SK-N-SH (cell line): ENCODE data around the gene UBE2E2. TPM values are rescaled to one million over a fixed set of nuclear protein-coding genes. Genes with fewer than 3 reads are reported as not detected.

Experiments used
- CTCF ChIA-PET: fragments of 300-600, 350-600 bp; formaldehyde crosslinking; extraction: SDS; loops from one replicate; lab custom pipeline; 2021; lab: Yijun Ruan, JAX
- POLR2A ChIA-PET: fragments of 350-600 bp; sonication (Branson Sonifier 250); formaldehyde crosslinking; extraction: SDS; loops from one replicate; lab custom pipeline; 2020; ENCODE audit warnings: antibody characterized with exemption, inconsistent platforms; lab: Yijun Ruan, JAX
- DNase-seq: peaks from one replicate; pipeline ENCODE4 v3.0.0; 2012
- H2AFZ ChIP-seq: fragments of 200-600 bp; sonication (generic); 2 replicates; pipeline ENCODE4 v1.8.1; 2016; ENCODE audit warnings: antibody characterized with exemption, mild to moderate bottlenecking, low read depth
- H3F3A ChIP-seq: fragments of 200-600 bp; sonication (generic); replicated peaks from 2 replicates; pipeline ENCODE3; 2016; ENCODE audit warnings: antibody characterized with exemption, mild to moderate bottlenecking; ENCODE audit not compliant: insufficient read depth
- H3K27ac ChIP-seq, 2 experiments: fragments of 200-500 bp in 1 of 2; fragments of 200-600 bp in 1 of 2; sonication (Bioruptor generic) in 1 of 2; sonication (generic), shearing (Covaris generic) in 1 of 2; 2 replicates each; pipeline versions ENCODE4 v1.5.1 to v1.6.1; 2014 to 2016; ENCODE audit warnings: low read depth in 2 of 2, inconsistent platforms in 1 of 2, low read length in 1 of 2, mild to moderate bottlenecking in 1 of 2, mixed read lengths in 1 of 2
- H3K27me3 ChIP-seq: fragments of 200-600 bp; sonication (generic), shearing (Covaris generic); 2 replicates; pipeline ENCODE4 v1.6.1; 2016; ENCODE audit warnings: mixed run types; ENCODE audit not compliant: insufficient read depth
- H3K36me3 ChIP-seq, 2 experiments: fragments of 200-500 bp in 1 of 2; fragments of 200-600 bp in 1 of 2; sonication (Bioruptor generic) in 1 of 2; sonication (generic) in 1 of 2; replicated peaks in 1 of 2; 2 replicates each; pipeline versions ENCODE3 to v1.5.1; 2014 to 2016; ENCODE audit warnings: low read length in 1 of 2, mild to moderate bottlenecking in 1 of 2; ENCODE audit not compliant: insufficient read depth in 2 of 2, control insufficient read depth in 1 of 2
- H3K4me1 ChIP-seq, 2 experiments: fragments of 200-500 bp in 1 of 2; fragments of 200-600 bp in 1 of 2; sonication (Bioruptor generic) in 1 of 2; sonication (generic), shearing (Covaris generic) in 1 of 2; 2 replicates each; pipeline versions ENCODE4 v1.5.1 to v1.6.1; 2014 to 2016; ENCODE audit warnings: low read depth in 1 of 2, low read length in 1 of 2, mixed run types in 1 of 2; ENCODE audit not compliant: insufficient read depth in 2 of 2, control insufficient read depth in 1 of 2
- H3K4me2 ChIP-seq: fragments of 200-600 bp; sonication (generic), shearing (Covaris generic); 2 replicates; pipeline ENCODE4 v1.6.1; 2017; ENCODE audit warnings: mixed run types
- H3K4me3 ChIP-seq, 2 experiments: fragments of 200-500 bp in 1 of 2; fragments of 200-600 bp in 1 of 2; sonication (Bioruptor generic) in 1 of 2; sonication (generic), shearing (Covaris generic) in 1 of 2; 2 replicates each; pipeline versions ENCODE4 v1.5.1 to v1.8.1; 2014 to 2016; ENCODE audit warnings: low read depth in 2 of 2, inconsistent platforms in 1 of 2, low read length in 1 of 2, mild to moderate bottlenecking in 1 of 2, mixed read lengths in 1 of 2, moderate library complexity in 1 of 2
- H3K79me2 ChIP-seq: fragments of 200-600 bp; sonication (generic); 2 replicates; pipeline ENCODE4 v1.8.1; 2017; ENCODE audit warnings: mild to moderate bottlenecking; ENCODE audit not compliant: insufficient read depth
- H3K9ac ChIP-seq: fragments of 200-600 bp; sonication (generic); 2 replicates; pipeline ENCODE4 v1.6.1; 2017; ENCODE audit warnings: mixed run types
- H3K9me2 ChIP-seq: fragments of 200-600 bp; sonication (generic); 2 replicates; pipeline ENCODE4 v1.6.1; 2017; ENCODE audit warnings: mixed run types
- H3K9me3 ChIP-seq: fragments of 200-600 bp; sonication (generic); 2 replicates; pipeline ENCODE4 v1.6.1; 2017; ENCODE audit warnings: mixed run types, mild to moderate bottlenecking, moderate library complexity
- H4K20me1 ChIP-seq: fragments of 200-600 bp; sonication (generic); 2 replicates; pipeline ENCODE4 v1.6.1; 2017; ENCODE audit warnings: mild to moderate bottlenecking, mixed run types; ENCODE audit not compliant: insufficient read depth
- CTCF ChIP-seq: fragments of 200-600 bp; sonication (generic); IDR thresholded peaks from 2 replicates; pipeline ENCODE4 v1.6.1; 2017; ENCODE audit warnings: antibody characterized with exemption, mild to moderate bottlenecking, moderate library complexity
- ELF1 ChIP-seq: IDR thresholded peaks from 2 replicates; pipeline ENCODE4 v1.4.0; 2012
- EZH2phosphoT487 ChIP-seq: fragments of 200-600 bp; sonication (generic); IDR thresholded peaks from 2 replicates; pipeline ENCODE4 v1.6.1; 2017; ENCODE audit warnings: low read depth, mixed run types, mild to moderate bottlenecking, antibody characterized with exemption, moderate library complexity, borderline replicate concordance
- FOXM1 ChIP-seq: IDR thresholded peaks from 2 replicates; pipeline ENCODE4 v1.4.0; 2012; ENCODE audit warnings: low read depth, mild to moderate bottlenecking
- GATA2 ChIP-seq: sonication (generic); formaldehyde crosslinking; IDR thresholded peaks from 2 replicates; pipeline ENCODE4 v1.5.0; 2020; ENCODE audit warnings: mild to moderate bottlenecking, missing genetic modification reagents
- IRF3 ChIP-seq: fragments of 150-350 bp; IDR thresholded peaks from 2 replicates; pipeline ENCODE4 v1.6.1; 2016; ENCODE audit warnings: mild to moderate bottlenecking, low read depth, low read length
- MEF2A ChIP-seq: IDR thresholded peaks from 2 replicates; pipeline ENCODE4 v1.4.0; 2012; ENCODE audit warnings: low read depth, borderline replicate concordance
- NRF1 ChIP-seq: IDR thresholded peaks from 2 replicates; pipeline ENCODE4 v1.6.1; 2012; ENCODE audit warnings: low read depth, mild to moderate bottlenecking, low read length
- PBX3 ChIP-seq: IDR thresholded peaks from 2 replicates; pipeline ENCODE4; 2012
- POLR2AphosphoS5 ChIP-seq: IDR thresholded peaks from 2 replicates; pipeline ENCODE4 v1.6.1; 2012; ENCODE audit warnings: low read depth, low read length
- RCOR1 ChIP-seq: fragments of 150-350 bp; IDR thresholded peaks from 2 replicates; pipeline ENCODE4 v1.6.1; 2017; ENCODE audit warnings: antibody characterized with exemption, low read length
- REST ChIP-seq: IDR thresholded peaks from 2 replicates; pipeline ENCODE4 v1.6.1; 2012; ENCODE audit warnings: mild to moderate bottlenecking, low read depth, low read length, moderate library complexity
- RXRA ChIP-seq: IDR thresholded peaks from 2 replicates; pipeline ENCODE4 v1.4.0; 2012; ENCODE audit warnings: low read depth, mild to moderate bottlenecking, borderline replicate concordance
- TCF12 ChIP-seq: IDR thresholded peaks from 2 replicates; pipeline ENCODE4 v1.4.0; 2012
- TEAD4 ChIP-seq: IDR thresholded peaks from 2 replicates; pipeline ENCODE4 v1.4.0; 2012; ENCODE audit warnings: mild to moderate bottlenecking, borderline replicate concordance; ENCODE audit not compliant: insufficient read depth
- USF2 ChIP-seq: fragments of 150-350 bp; IDR thresholded peaks from 2 replicates; pipeline ENCODE4 v1.6.1; 2017; ENCODE audit warnings: antibody characterized with exemption, low read length, low read depth, borderline replicate concordance
- WGBS: methylation state at CpG from one replicate; pipeline ENCODE4 v1.1.6; 2017; ENCODE audit warnings: low lambda C conversion rate; 5-methylcytosine and 5-hydroxymethylcytosine counted together
- polyA plus RNA-seq, 3 experiments: library from polyadenylated mRNA; depleted of rRNA; stranded (reverse); fragments of >200 nt; gene quantifications; 2 replicates each; pipeline ENCODE4 v1.2.3, GENCODE V29; 2012
- TF ChIP-seq, protein P1 (sequence below): IDR thresholded peaks from 2 replicates; pipeline ENCODE4 v1.4.0; 2012; ENCODE audit warnings: low read depth

UBE2E2 gene
- polyA plus RNA-seq, 1 of the 3 experiments (the other 2 are of a cell fraction), result 46.4 TPM

DNA sequence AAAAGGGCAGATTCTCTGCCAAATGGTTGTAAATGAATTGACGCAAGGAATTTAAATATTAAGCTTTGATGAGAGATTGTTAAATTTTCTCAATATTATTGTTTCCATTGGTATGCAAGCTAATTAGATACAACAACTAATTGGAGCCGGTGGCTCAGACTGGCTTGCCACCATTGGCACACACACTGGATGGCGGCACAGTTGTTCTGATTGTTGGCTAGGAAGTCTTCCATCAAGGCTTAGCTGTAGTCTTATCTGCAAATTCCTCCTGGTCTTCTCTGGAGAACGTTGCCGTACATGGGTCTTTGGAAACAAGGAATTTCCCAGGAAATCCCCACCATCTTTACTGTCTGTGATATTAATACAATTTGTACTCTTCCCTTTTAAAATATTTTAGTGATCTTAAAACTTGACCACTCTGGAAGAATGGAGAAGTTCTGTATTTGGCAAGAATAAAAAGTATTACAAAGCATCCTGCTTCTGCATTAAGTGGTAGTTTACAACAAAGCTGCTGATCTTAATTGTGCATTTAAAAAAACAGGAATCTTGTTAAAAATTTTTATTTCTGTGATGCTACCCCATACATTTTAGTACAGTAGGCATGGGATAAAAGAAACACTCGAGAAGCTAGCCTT lies 126.5 kb downstream of the UBE2E2 start:
- no peak for TF ChIP-seq RCOR1
- TF ChIP-seq POLR2AphosphoS5, result no peak
- no peak for TF ChIP-seq GATA2 (CRISPR knock-in tag)
- POLR2A ChIA-PET, result no interaction called here
- Histone ChIP-seq H3K27ac (no peak overlapping the region), H3F3A (peaks cover under 1% of the 10 kb centered on the region), H3K4me1 (peaks cover 0 to 13% of the 10 kb centered on the region in 2 experiments; a peak in 1 of 4 replicates), H3K36me3 (no peaks in the 10 kb centered on the region), H3K9ac (no peak overlapping the region), H3K4me3 (no peak overlapping the region), H3K27me3 (no peaks in the 10 kb centered on the region), H3K4me2 (no peak overlapping the region), H3K79me2 (peaks cover 49% of the 10 kb centered on the region), H3K9me3 (no peaks in the 10 kb centered on the region; the same call in 1 of the 2 replicates), H2AFZ (no peak overlapping the region), H4K20me1 (peaks cover 15% of the 10 kb centered on the region; the same call in 1 of the 2 replicates), H3K9me2 (no peaks in the 10 kb centered on the region)
- CTCF ChIA-PET, result no interaction called here
- no peak for DNase-seq
- WGBS, result 86% methylated on average over 6 of the region's 6 CpGs

- DNase-seq, result no peak
- H3K4me3 ChIP-seq, result no peak overlapping the region
- H3K9me2 ChIP-seq, result no peaks in the 10 kb centered on the region
- 90% methylated on average over 1 of the region's 1 CpG for WGBS
- peaks cover 0 to 6% of the 10 kb centered on the region in 2 experiments; a peak in 1 of 4 replicates for H3K4me1 ChIP-seq
- H4K20me1 ChIP-seq, result peaks cover 11% of the 10 kb centered on the region; the same call in 1 of the 2 replicates
- H3K4me2 ChIP-seq, result no peak overlapping the region
- peaks cover 48% of the 10 kb centered on the region for H3K79me2 ChIP-seq
- no peaks in the 10 kb centered on the region for H3F3A ChIP-seq
- POLR2A ChIA-PET, result no interaction called here
- H3K27ac ChIP-seq, result no peak overlapping the region
- H2AFZ ChIP-seq, result no peak overlapping the region
- H3K9me3 ChIP-seq, result no peaks in the 10 kb centered on the region; the same call in 1 of the 2 replicates
- H3K36me3 ChIP-seq, result no peaks in the 10 kb centered on the region
- TF ChIP-seq REST, result no peak
- no peak for TF ChIP-seq CTCF
- no peak for TF ChIP-seq GATA2 (CRISPR knock-in tag)
- no peak for TF ChIP-seq PBX3
- no peak for TF ChIP-seq ELF1
- TF ChIP-seq, protein P1, sequence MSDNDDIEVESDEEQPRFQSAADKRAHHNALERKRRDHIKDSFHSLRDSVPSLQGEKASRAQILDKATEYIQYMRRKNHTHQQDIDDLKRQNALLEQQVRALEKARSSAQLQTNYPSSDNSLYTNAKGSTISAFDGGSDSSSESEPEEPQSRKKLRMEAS, result no peak
- no peak for TF ChIP-seq RXRA
- no peak for TF ChIP-seq MEF2A
- no peak for TF ChIP-seq TEAD4
- no peak for TF ChIP-seq EZH2phosphoT487
- TF ChIP-seq USF2, result no peak
- TF ChIP-seq IRF3, result no peak
- no peak for TF ChIP-seq TCF12
- no peak for TF ChIP-seq NRF1
- TF ChIP-seq FOXM1, result no peak
- CTCF ChIA-PET, result interaction anchor here (0.8 kb wide), 1 partner anchor 39 kb away, joined by 3 read pairs; no protein-coding TSS in a partner anchor
- no peak overlapping the region for H3K9ac ChIP-seq
- H3K27me3 ChIP-seq, result no peaks in the 10 kb centered on the region
These were observed 127.4 kb downstream of the UBE2E2 start for GRCh38 chr3:23330568-23330967.
